GM23248 (cell line): ENCODE results near the gene SARS2.

Experiments used
- EZH2 ChIP-seq: fragments of 200-600 bp; sonication (generic); IDR thresholded peaks from 2 replicates; pipeline ENCODE4 v1.6.1; 2018; ENCODE audit warnings: antibody characterized with exemption, mild to moderate bottlenecking; ENCODE audit not compliant: insufficient read depth, poor library complexity, severe bottlenecking
- EZH2phosphoT487 ChIP-seq: fragments of 200-600 bp; sonication (generic); IDR thresholded peaks from 2 replicates; pipeline ENCODE4 v1.6.1; 2018; ENCODE audit warnings: antibody characterized with exemption, moderate library complexity, mild to moderate bottlenecking, low read depth; ENCODE audit not compliant: insufficient read depth

GRCh38 chr19:38911388-38912001 is 19.1 kb downstream of the SARS2 start:
- TF ChIP-seq EZH2phosphoT487 (no peak), EZH2 (no peak)
